Stomach (tissue), 4 donors: Measurements from ENCODE around the gene KRTAP5-9.
"Not testable (repeated sequence)": the region's sequence is repeated elsewhere in the genome, so short reads cannot be mapped to it uniquely, and the experiment has no call there.

Source experiments
- CTCF ChIP-seq, 7 experiments: fragments of 450-650 bp in 4 of 7; fragments of 200-600 bp in 3 of 7; sonication (generic) in 3 of 7; IDR thresholded peaks; one replicate each; pipeline ENCODE4 v1.5.1; 2016 to 2019; ENCODE audit warnings: antibody characterized with exemption in 7 of 7, control low read depth in 2 of 7, mild to moderate bottlenecking in 1 of 7
- EP300 ChIP-seq: sonication (generic); formaldehyde crosslinking; IDR thresholded peaks from one replicate; pipeline ENCODE4 v1.6.1; 2017; ENCODE audit warnings: antibody characterized with exemption
- POLR2A ChIP-seq, 4 donors: fragments of 450-650 bp; IDR thresholded peaks; one replicate each; pipeline ENCODE4 v1.6.1; 2016; ENCODE audit warnings: antibody characterized with exemption in 4 of 4, control low read depth in 2 of 4, mild to moderate bottlenecking in 1 of 4, moderate library complexity in 1 of 4
- POLR2AphosphoS5 ChIP-seq, 3 donors: sonication (generic); formaldehyde crosslinking; IDR thresholded peaks; one replicate each; pipeline ENCODE4 v1.6.1; 2016; ENCODE audit warnings: antibody characterized with exemption in 3 of 3

GRCh38 chr11:71582969-71583368 lies 34.7 kb downstream of the KRTAP5-9 start:
- TF ChIP-seq CTCF (IDR thresholded peaks at IDR 0.05); POLR2AphosphoS5 (IDR thresholded peaks at IDR 0.05); POLR2A (IDR thresholded peaks at IDR 0.05); EP300: not testable (repeated sequence)
